ENCODE measurements around the gene UBE2V1. TPM values are rescaled to one million over a fixed set of nuclear protein-coding genes. Genes with fewer than 3 reads are reported as not detected.

The UBE2V1 gene
- total RNA-seq, 1 donor from 2014 or later: 77.8 TPM

DNA sequence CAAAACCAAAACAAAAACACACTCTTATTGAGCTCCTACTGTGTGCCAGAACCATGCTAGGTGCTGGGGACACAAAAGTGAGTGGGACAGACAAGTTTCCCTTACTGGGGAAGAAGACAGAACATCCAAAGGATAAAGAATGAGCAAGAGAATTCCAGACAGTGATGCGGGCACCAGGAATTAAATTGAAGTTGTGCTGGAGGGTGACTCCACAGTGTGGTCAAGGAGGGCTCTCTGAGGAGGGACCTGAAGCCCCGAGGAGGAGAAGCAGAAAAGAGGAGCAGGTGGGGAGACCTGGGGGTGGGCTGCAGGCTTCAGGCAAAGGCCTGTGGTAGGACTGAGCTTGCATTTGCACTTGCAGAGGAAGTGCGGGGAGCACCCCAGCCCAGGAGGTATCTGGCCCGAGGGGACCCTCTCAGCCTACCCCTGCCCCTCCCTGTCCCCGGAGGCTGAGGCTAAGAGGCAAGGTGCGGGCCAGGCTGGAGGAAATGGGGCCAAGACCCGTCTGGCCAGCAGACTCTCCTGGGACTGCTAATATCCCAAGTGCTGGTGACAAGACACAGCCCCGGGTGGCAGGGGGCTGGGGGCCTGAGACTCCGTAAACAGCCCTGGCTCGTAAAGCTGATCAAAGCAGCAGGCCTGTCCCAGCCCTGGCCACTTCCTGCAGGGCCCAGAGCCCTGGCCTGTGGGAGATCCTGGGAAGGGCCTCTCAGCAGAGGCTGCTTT, 73.1 kb downstream of the UBE2V1 start:
- intact Hi-C loops (cut with DNase I): no loop called here
- ATAC-seq (ENCODE audit: poor library complexity) (no peak), DNase-seq (no peak)

DNA sequence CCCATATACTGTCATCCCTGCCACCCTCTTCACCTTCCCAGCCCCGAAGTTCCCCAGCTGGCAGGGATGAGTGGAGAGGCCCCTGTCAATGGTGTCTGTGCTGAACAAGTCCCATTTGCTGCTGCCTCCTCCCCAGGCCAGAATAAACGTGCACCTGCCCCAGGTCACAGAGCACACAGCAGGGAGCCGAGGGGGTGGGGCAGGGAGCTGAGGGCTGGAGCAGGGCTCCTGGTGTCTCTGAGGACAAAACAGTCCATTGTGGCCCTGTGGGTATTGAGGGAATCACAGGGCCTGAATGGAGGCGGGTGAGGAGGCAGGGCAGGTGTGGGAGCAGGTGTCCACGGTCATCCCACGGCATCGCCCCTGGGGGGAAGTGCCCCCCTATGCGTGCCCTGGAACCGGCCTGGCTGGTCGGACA, 74.4 kb downstream of the UBE2V1 start:
- no peak for ATAC-seq (ENCODE audit: poor library complexity)
- intact Hi-C loops (cut with DNase I): no loop called here
- DNase-seq: no peak

DNA sequence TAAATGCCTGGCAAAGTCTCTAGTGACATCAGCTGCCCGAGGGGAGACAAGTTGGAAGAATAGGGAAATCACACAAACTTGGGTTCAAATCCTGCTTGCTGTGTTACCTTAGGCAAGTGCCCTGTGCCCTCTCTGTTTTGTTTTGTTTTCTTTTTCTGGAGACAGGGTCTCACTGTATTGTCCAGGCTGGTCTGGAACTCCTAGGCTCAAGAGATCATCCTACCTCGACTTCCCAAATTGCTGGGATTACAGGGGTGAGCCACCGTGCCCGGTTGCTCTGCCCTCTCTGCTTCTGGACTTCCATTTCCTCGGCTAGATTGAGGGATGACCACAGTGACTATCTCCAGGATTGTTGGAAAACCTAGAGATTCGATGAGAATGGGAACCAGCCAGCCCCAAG, 74.8 kb downstream of the UBE2V1 start:
- DNase-seq (no peak), ATAC-seq (ENCODE audit: poor library complexity) (no peak)
- intact Hi-C loops (cut with DNase I): no loop called here

DNA sequence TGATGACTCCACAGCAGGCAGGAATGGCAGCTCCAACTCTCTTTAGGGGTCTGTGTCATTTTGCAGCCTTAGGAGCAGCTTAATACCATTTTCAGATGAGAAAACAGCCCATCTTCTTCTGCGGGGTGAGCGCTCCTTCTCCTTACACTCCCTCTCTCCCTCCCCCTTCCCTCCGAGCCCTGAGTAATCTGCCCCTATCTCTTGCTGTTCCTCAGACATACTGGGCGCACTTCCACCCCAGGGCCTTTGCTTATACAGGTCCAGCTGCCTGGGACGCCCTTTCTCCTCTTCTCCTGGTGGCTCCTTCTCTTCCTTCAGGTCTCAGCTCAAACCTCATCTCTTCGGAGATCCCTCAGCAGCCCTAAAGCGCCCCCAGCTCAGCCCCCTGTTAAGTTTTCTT, 75.4 kb downstream of the UBE2V1 start:
- intact Hi-C loops (cut with DNase I): no loop called here
- DNase-seq: no peak
- ATAC-seq (ENCODE audit: poor library complexity): no peak

- intact Hi-C loops (cut with DNase I): no loop called here
- DNase-seq: no peak
These were observed 75.8 kb downstream of the UBE2V1 start for GRCh38 chr20:50037123-50037522.

GRCh38 chr20:50036703-50037102, 76.2 kb downstream of the UBE2V1 start:
- no peak for ATAC-seq (ENCODE audit: poor library complexity)
- DNase-seq: no peak
- intact Hi-C loops (cut with DNase I): no loop called here

More at GRCh38 chr20:50037123-50037522, 75.8 kb downstream of the UBE2V1 start:
- no peak for ATAC-seq (ENCODE audit: poor library complexity)

GRCh38 chr20:50034567-50035180, 78.3 kb downstream of the UBE2V1 start:
- peak; percentile 70 for ATAC-seq (ENCODE audit: poor library complexity)
- intact Hi-C loops (cut with DNase I): no loop called here
- no peak for DNase-seq

- intact Hi-C loops (cut with DNase I): no loop called here
- DNase-seq: no peak
- ATAC-seq (ENCODE audit: poor library complexity): no peak
These were observed 79.8 kb downstream of the UBE2V1 start for GRCh38 chr20:50032955-50033666.

Other genes with a start within 250 kb of the UBE2V1 start
- gene SPATA2, start 197.6 kb downstream of the UBE2V1 start, total RNA-seq: 7.9 TPM
- gene RNF114, start 176.8 kb downstream of the UBE2V1 start, total RNA-seq: 52.1 TPM
- gene SNAI1, start 130.2 kb downstream of the UBE2V1 start, total RNA-seq: 0.81 TPM
- 25.9 TPM for gene PEDS1, start 40.6 kb upstream of the UBE2V1 start, total RNA-seq
- 57.3 TPM for gene CEBPB, start 77.7 kb upstream of the UBE2V1 start, total RNA-seq

Data from Right ventricle myocardium superior (tissue), 1 donor.